Measurements from ENCODE around the gene TRAM2. TPM values are rescaled to one million over a fixed set of nuclear protein-coding genes. Genes with fewer than 3 reads are reported as not detected.

Gene TRAM2
- total RNA-seq, 1 experiment from 2014 or later: 9.9 TPM

DNA sequence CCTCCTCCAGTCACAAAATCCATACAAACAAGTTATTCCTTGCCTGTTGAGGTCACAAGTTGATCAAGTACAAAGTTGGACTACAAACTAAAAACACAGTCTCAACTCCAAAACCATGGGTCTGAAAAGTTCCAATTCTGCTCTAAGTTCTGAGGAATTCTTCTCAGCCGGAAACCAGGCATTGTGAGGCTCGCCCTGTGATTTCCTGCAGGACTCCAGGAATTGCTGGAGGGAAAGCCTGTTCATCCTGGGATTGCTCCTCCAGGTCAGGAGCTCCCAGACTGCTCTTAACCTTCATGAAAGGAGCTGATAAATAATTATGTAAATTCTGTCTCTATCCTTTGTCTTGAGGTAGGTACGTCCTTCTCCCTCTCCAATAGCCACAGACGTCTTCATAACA, 8.5 kb downstream of the TRAM2 start:
- no peak for TF ChIP-seq CTCF (IDR thresholded peaks at IDR 0.05; ENCODE audit: unreplicated experiment)
- no peak for DNase-seq (ENCODE audit: unreplicated experiment)
- Mint-ChIP-seq H3K27me3 (ENCODE audit: insufficient read depth, unreplicated experiment) (no peaks in the 10 kb centered on the region), H3K4me1 (ENCODE audit: insufficient read depth, unreplicated experiment) (peaks cover 26% of the 10 kb centered on the region), H3K9me3 (ENCODE audit: unreplicated experiment) (no peaks in the 10 kb centered on the region), H3K4me3 (ENCODE audit: unreplicated experiment) (no peak overlapping the region), H3K27ac (ENCODE audit: low read depth, unreplicated experiment) (peak overlapping the region; percentile 59), H3K36me3 (ENCODE audit: insufficient read depth, unreplicated experiment) (no peaks in the 10 kb centered on the region)
- no TSS peak for BruUV-seq (replicated peaks)
- intact Hi-C loops (cut with micrococcal nuclease): no loop called here
- ChIA-PET POLR2A (no interaction called here), CTCF (interaction anchor here (0.6 kb wide), 1 partner anchor 132 kb away, joined by 3 read pairs; no protein-coding TSS in a partner anchor)

GRCh38 chr6:52566853-52567279, 10.0 kb downstream of the TRAM2 start:
- intact Hi-C loops (cut with micrococcal nuclease): no loop called here
- CTCF ChIA-PET: interaction anchor here (1.0 to 2.7 kb wide), 4 partner anchors 9 to 95 kb away, joined by 3 to 13 read pairs (median 8); partner anchors contain the start of gene TRAM2
- peaks cover 20% of the 10 kb centered on the region for H3K4me1 Mint-ChIP-seq (ENCODE audit: insufficient read depth, unreplicated experiment)
- H3K27ac Mint-ChIP-seq (ENCODE audit: low read depth, unreplicated experiment): peak overlapping the region; percentile 80
- peak; percentile 86 for DNase-seq (ENCODE audit: unreplicated experiment)
- H3K27me3 Mint-ChIP-seq (ENCODE audit: insufficient read depth, unreplicated experiment): no peaks in the 10 kb centered on the region
- TF ChIP-seq CTCF (IDR thresholded peaks at IDR 0.05; ENCODE audit: unreplicated experiment): no peak
- peak overlapping the region; percentile 25 for H3K4me3 Mint-ChIP-seq (ENCODE audit: unreplicated experiment)
- POLR2A ChIA-PET: interaction anchor here (0.6 to 1.7 kb wide), 5 partner anchors 9 to 58 kb away, joined by 3 to 6 read pairs (median 4); partner anchors contain the start of gene TRAM2
- BruUV-seq (replicated peaks): no TSS peak
- H3K36me3 Mint-ChIP-seq (ENCODE audit: insufficient read depth, unreplicated experiment): no peaks in the 10 kb centered on the region
- no peaks in the 10 kb centered on the region for H3K9me3 Mint-ChIP-seq (ENCODE audit: unreplicated experiment)

- intact Hi-C loops (cut with micrococcal nuclease): no loop called here
- no peak for TF ChIP-seq CTCF (IDR thresholded peaks at IDR 0.05; ENCODE audit: unreplicated experiment)
- POLR2A ChIA-PET: interaction anchor here (0.8 to 1.7 kb wide), 2 partner anchors 10 to 109 kb away, joined by 3 to 6 read pairs; partner anchors contain the start of gene TRAM2
Measured at GRCh38 chr6:52566201-52566600, 10.7 kb downstream of the TRAM2 start.

DNA sequence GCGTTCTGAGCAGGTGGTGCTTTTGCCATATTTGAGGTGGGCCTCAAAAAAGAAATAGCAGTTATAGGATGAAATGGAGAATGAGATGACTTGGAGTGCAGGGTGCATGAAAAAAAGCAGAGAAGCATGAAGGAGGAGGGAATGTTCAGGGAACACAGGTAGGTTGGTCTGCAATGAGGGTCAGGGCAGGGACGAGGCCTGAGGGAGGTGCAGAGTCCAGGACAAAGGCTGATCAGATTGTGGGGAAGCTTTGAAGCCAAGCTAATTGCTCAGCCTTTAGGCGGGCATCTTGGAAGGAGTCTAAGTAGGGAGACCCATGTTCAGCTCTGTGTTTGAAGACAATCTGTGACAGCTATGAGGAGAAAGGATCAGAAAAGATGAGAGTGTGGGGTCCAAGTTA, 12.0 kb downstream of the TRAM2 start:
- POLR2A ChIA-PET: interaction anchor here (0.7 to 1.1 kb wide), 2 partner anchors 10 to 29 kb away, joined by 3 read pairs; no protein-coding TSS in a partner anchor
- Mint-ChIP-seq H3K4me3 (ENCODE audit: unreplicated experiment) (no peak overlapping the region), H3K4me1 (ENCODE audit: insufficient read depth, unreplicated experiment) (peaks cover 20% of the 10 kb centered on the region)

More at GRCh38 chr6:52566201-52566600, 10.7 kb downstream of the TRAM2 start:
- Mint-ChIP-seq H3K4me3 (ENCODE audit: unreplicated experiment) (no peak overlapping the region), H3K4me1 (ENCODE audit: insufficient read depth, unreplicated experiment) (peaks cover 20% of the 10 kb centered on the region), H3K27me3 (ENCODE audit: insufficient read depth, unreplicated experiment) (no peaks in the 10 kb centered on the region), H3K36me3 (ENCODE audit: insufficient read depth, unreplicated experiment) (no peaks in the 10 kb centered on the region), H3K9me3 (ENCODE audit: unreplicated experiment) (no peaks in the 10 kb centered on the region), H3K27ac (ENCODE audit: low read depth, unreplicated experiment) (no peak overlapping the region)
- CTCF ChIA-PET: interaction anchor here (2.7 kb wide), 1 partner anchor 10 kb away, joined by 13 read pairs; the partner anchor contains the start of gene TRAM2
- no TSS peak for BruUV-seq (replicated peaks)
- DNase-seq (ENCODE audit: unreplicated experiment): no peak

More for the DNA sequence above, 12.0 kb downstream of the TRAM2 start:
- no peak for TF ChIP-seq CTCF (IDR thresholded peaks at IDR 0.05; ENCODE audit: unreplicated experiment)
- CTCF ChIA-PET: interaction anchor here (0.6 to 1.2 kb wide), 3 partner anchors 28 to 165 kb away, joined by 3 to 4 read pairs (median 3); no protein-coding TSS in a partner anchor
- no peak overlapping the region for H3K27ac Mint-ChIP-seq (ENCODE audit: low read depth, unreplicated experiment)
- H3K36me3 Mint-ChIP-seq (ENCODE audit: insufficient read depth, unreplicated experiment): no peaks in the 10 kb centered on the region
- no peaks in the 10 kb centered on the region for H3K9me3 Mint-ChIP-seq (ENCODE audit: unreplicated experiment)
- BruUV-seq (replicated peaks): no TSS peak
- intact Hi-C loops (cut with micrococcal nuclease): no loop called here
- no peaks in the 10 kb centered on the region for H3K27me3 Mint-ChIP-seq (ENCODE audit: insufficient read depth, unreplicated experiment)
- DNase-seq (ENCODE audit: unreplicated experiment): no peak
